CD4-positive, alpha-beta T cell treated with Interleukin-15 for 1 hour (primary cell): Measurements from ENCODE around the gene RMI1.
"Not testable (repeated sequence)": the region's sequence is repeated elsewhere in the genome, so short reads cannot be mapped to it uniquely, and the experiment has no call there.

Source experiments
- DNase-seq: peaks from one replicate; pipeline ENCODE4 v3.0.0-alpha.2; 2020

Gene RMI1

DNA sequence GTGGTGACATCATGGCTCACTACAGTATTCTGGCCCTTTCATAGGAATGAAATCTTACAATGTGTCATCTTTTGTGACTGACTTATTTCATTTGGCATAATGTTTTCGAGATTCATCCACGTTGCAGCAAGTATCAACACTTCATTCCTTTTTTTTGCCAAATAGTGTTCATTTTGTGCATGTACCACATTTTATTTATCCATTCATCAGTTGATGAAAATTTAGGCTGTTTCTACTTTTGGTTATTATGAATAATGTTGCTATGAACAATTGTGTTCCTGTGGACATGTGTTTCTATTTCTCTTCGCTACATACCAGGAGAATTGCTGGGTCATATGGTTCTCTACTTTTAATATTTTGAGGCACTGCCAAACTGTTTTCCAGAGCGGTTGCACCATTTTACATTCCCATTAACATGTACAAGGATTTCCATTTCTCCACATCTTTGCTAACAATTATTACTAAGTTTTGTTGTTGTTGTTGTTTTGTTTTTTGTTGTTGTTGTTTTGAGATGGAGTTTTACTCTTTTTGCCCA, 43.5 kb downstream of the RMI1 start:
- no peak for DNase-seq

DNA sequence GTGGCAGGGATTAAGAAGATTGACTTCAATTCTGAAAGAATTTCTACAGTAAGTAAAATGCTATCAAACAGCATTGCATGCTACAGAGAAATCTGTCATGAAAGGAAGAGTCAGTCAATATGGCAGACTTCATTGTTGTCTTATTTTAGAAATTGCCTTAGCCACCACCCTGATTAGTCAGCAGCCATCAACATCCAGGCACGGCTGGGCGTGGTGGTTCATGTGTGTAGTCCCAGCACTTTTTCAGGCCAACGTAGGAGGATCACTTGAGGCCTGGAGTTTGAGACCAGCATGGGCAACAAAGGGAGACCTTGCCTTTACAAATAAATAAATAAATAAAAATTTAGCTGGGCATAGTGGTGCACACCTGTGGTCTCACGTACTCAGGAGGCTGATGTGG, 46.6 kb downstream of the RMI1 start:
- no peak for DNase-seq

DNA sequence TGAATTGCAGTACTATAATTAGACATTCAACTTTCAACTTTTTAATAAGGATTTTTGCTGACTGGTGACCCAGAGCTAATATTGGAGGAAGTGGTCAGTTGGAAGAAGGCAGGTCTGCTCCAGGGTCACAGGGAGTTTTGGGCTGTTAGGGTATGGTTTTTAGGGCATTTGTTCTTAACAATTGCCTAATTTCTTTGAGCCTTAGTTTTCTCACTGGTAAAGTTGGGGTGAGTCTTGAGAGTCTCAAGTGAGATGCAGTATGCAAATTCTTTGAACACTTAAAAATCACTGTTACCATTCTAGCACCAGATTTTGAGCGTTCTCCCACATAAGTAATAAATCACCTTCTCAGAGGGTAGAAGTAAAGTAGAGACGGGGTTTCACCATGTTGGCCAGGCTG, 50.9 kb downstream of the RMI1 start:
- DNase-seq, result no peak

DNA sequence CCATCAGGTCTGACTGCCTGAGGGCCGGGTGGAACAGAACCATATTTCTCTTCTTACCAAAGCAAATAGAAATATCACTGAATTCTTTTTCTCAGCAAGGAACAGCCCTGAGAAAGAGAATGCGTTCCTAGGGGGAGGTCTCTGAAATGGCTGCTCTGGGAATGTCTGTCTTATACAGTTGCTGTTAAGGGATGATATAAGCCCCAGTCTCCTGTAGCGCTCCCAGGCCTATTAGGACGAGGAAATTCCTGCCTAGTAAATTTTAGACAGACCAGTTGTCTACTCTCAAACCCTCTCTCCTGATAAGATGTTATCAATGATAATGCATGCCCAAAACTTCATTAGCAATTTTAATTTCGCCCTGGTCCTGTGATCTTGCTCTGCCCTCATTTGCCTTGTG, 61.3 kb downstream of the RMI1 start:
- DNase-seq, result not testable (repeated sequence)

DNA sequence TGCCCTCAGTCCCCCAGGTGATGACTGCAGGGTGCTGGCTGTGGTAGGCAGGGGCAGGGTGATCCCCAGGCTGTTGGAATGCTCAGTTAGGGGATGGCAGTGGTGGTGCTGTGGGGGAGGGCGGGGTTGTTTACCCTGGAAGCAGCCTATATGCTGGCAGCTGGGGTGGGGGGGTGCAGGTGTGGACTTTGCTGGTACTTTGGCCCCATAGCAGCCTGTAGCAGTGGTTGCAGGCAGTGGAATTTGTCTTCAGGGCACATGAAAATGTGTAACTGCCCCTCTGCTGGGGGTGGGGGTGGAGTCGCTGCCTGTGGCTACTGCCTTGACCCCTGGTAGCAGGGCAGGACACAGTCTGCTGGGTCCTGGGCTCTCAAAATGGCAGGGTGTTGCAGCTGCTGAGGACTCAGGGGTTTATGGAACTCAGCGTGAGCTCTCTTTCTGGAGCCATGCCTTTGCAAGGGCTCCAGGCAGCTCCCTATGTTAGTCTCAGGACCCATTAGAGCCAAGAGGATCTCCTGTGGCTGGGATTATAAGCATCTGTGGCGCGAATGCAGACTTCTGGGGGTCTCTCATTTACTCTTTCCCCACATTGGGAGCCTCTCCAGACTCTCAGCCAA, 65.0 kb downstream of the RMI1 start:
- no peak for DNase-seq
